ENCODE measurements around the gene SAA4. TPM values are rescaled to one million over a fixed set of nuclear protein-coding genes. Genes with fewer than 3 reads are reported as not detected.

The SAA4 gene
- total and polyA plus RNA-seq, 2 of the 8 experiments (the other 6 are each of a cell fraction or from before 2014, with no cell fraction given) = not detected

DNA sequence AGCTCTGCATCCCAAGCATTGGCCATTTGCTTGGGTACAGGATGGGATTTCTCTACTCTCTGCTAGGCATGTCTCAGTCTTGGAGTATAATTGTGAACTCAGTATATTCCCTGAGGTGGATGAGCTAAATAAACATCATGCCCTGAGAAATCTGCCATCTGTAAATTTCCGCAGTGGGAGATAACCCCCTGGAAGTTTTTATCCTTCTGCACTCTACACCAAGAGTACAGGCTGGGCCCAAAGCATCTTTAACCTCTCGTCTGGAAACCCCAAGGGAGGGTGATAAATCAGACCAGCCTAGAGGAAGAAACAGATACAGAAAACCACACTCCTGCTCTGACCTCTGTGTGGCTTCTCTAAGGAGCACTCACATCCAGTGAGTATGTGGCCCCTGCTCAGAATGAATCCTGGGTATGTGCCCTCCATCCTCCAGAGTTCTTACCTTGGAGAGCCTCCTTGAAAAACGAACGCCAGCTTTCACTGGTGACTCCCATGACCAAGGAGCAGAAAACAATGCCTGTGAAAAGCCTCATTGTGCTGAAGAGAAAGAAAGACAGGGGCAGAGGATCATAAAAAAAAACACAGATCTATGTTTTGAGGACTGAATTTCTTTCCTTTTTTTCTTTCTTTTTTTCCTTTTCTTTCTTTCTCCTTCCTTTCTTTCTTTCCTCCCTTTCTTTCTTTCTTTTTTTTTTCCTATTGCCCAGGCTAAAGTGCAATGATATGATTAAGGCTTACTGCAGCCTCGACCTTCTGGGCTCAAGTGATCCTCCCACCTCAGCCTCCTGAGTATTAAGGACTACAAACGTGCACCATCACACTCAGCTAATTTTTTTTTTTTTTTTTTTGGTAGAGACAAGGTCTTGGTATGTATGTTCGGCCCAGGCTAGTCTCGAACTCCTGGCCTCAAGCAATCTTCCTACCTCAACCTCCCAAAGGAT is 938 bp downstream of the SAA4 start (continued):
- no peak for TF ChIP-seq TCF12 (IDR thresholded peaks at IDR 0.05; ENCODE audit: low read depth, low read length)
